Upper lobe of left lung (tissue), 4 donors: ENCODE results near the gene SH3BP5.

Source experiments
- CTCF ChIP-seq, 6 experiments: fragments of 450-650 bp in 4 of 6; fragments of 200-600 bp in 2 of 6; sonication (generic) in 2 of 6; IDR thresholded peaks; one replicate each; pipeline ENCODE4 v1.5.1; 2016 to 2019; ENCODE audit warnings: antibody characterized with exemption in 6 of 6
- EP300 ChIP-seq, 4 donors: sonication (generic); formaldehyde crosslinking; IDR thresholded peaks; one replicate each; pipeline ENCODE4 v1.5.1; 2017; ENCODE audit warnings: antibody characterized with exemption in 4 of 4, control low read depth in 2 of 4
- POLR2A ChIP-seq, 4 donors: fragments of 450-650 bp; IDR thresholded peaks; one replicate each; pipeline ENCODE4 v1.5.1; 2016 to 2017; ENCODE audit warnings: antibody characterized with exemption in 4 of 4, mild to moderate bottlenecking in 2 of 4

DNA sequence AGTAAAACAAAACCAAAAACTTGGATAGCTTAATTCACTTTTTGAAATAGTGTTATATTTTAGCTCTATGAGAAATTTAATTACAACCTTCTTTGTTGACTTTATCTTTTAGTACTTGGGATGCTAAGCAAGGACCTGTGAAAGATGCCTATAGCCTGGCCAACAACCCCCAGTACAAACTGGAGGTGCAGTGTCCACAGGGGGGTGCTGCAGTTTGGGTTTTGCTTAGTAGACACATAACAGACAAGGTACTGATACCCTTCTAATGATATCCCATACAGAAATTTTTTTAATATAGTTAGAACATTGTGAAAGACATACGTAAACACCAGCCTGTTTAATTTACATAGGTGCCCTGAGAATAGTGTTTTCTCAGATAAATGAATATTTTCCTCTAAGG is 91.0 kb downstream of the SH3BP5 start:
- TF ChIP-seq CTCF (IDR thresholded peaks at IDR 0.05) (peak in 1 of 6 experiments; percentile 10), POLR2A (IDR thresholded peaks at IDR 0.05) (no peak), EP300 (IDR thresholded peaks at IDR 0.05) (no peak)
